Measurements from ENCODE around the gene ARAF.

The ARAF gene

GRCh38 chrX:47568656-47569295, 7.8 kb downstream of the ARAF start:
- no peak overlapping the region for H3K27ac ChIP-seq
- peaks cover 0 to 8% (median 4%) of the 10 kb centered on the region in 4 donors for H3K4me1 ChIP-seq
- H3K9me3 ChIP-seq: no peaks in the 10 kb centered on the region
- DNase-seq: no peak
- intact Hi-C loops (cut with DNase I; ENCODE audit: low total_unique reads): no loop called here
- no peak overlapping the region for H3K4me3 ChIP-seq
- H3K36me3 ChIP-seq: peaks cover 33 to 78% (median 60%) of the 10 kb centered on the region in 3 donors
- peak in 1 of 2 experiments; percentile 20 for TF ChIP-seq CTCF (IDR thresholded peaks at IDR 0.05)
- no peaks in the 10 kb centered on the region for H3K27me3 ChIP-seq

GRCh38 chrX:47570794-47571193, 9.8 kb downstream of the ARAF start:
- H3K27ac ChIP-seq: no peak overlapping the region
- intact Hi-C loops (cut with DNase I; ENCODE audit: low total_unique reads): no loop called here
- peaks cover 0 to 16% (median 13%) of the 10 kb centered on the region in 4 donors for H3K4me1 ChIP-seq
- no peaks in the 10 kb centered on the region for H3K27me3 ChIP-seq
- H3K36me3 ChIP-seq: peaks cover 24 to 59% (median 45%) of the 10 kb centered on the region in 3 donors
- no peak for DNase-seq
- no peaks in the 10 kb centered on the region for H3K9me3 ChIP-seq
- TF ChIP-seq CTCF (IDR thresholded peaks at IDR 0.05): no peak
- H3K4me3 ChIP-seq: no peak overlapping the region

DNA sequence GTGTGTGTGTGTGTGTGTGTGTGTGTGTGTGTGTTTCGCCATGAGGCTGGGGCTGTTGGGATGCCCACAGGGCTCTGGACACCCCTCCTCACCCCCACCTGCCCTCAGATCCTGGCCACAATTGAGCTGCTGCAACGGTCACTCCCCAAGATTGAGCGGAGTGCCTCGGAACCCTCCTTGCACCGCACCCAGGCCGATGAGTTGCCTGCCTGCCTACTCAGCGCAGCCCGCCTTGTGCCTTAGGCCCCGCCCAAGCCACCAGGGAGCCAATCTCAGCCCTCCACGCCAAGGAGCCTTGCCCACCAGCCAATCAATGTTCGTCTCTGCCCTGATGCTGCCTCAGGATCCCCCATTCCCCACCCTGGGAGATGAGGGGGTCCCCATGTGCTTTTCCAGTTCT, 10.2 kb downstream of the ARAF start:
- no peak for DNase-seq
- peaks cover 24 to 57% (median 44%) of the 10 kb centered on the region in 3 donors for H3K36me3 ChIP-seq
- no peak overlapping the region for H3K27ac ChIP-seq
- TF ChIP-seq CTCF (IDR thresholded peaks at IDR 0.05): no peak
- intact Hi-C loops (cut with DNase I; ENCODE audit: low total_unique reads): no loop called here
- H3K4me1 ChIP-seq: peaks cover 0 to 16% (median 13%) of the 10 kb centered on the region in 4 donors
- H3K4me3 ChIP-seq: no peak overlapping the region
- H3K27me3 ChIP-seq: no peaks in the 10 kb centered on the region
- no peaks in the 10 kb centered on the region for H3K9me3 ChIP-seq

GRCh38 chrX:47571896-47572295, 10.9 kb downstream of the ARAF start:
- H3K27ac ChIP-seq: no peak overlapping the region
- no peaks in the 10 kb centered on the region for H3K9me3 ChIP-seq
- peaks cover 21 to 50% (median 37%) of the 10 kb centered on the region in 3 donors for H3K36me3 ChIP-seq
- TF ChIP-seq CTCF (IDR thresholded peaks at IDR 0.05): no peak
- peaks cover 0 to 16% (median 13%) of the 10 kb centered on the region in 4 donors for H3K4me1 ChIP-seq
- H3K4me3 ChIP-seq: no peak overlapping the region
- intact Hi-C loops (cut with DNase I; ENCODE audit: low total_unique reads): no loop called here
- no peak for DNase-seq
- no peaks in the 10 kb centered on the region for H3K27me3 ChIP-seq

DNA sequence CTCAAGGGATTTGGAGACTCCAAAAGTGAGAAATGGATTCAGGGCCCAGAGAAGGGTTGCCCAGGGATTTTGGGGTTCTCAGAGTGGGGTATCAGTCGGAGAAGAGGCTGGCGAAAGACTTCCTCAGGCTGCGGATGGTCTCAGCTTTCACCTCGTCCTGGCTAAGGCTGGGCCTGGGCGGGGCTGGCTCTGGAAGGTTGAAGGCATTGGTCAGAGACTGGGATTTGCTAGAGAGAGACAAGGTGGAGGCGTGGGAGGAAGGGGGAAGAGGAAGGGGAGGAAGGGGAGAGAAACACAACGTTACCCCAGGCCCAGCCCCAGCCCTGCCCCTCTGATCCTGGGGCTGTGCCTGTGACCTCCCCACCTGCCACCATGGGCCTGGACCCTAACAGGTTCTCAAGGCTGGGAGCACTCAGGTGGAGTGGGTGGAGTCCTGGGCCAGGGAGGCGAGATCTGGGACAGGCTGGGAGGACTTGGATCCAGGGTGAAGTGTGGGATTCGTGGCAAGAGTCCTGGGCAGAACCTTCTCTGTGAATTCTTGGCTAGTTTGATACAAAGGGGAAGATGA, 11.9 kb downstream of the ARAF start:
- Histone ChIP-seq H3K27ac (peak overlapping the region; percentile 70 to 72), H3K4me3 (no peak overlapping the region), H3K27me3 (no peaks in the 10 kb centered on the region), H3K4me1 (peaks cover 0 to 21% (median 14%) of the 10 kb centered on the region in 4 donors), H3K9me3 (no peaks in the 10 kb centered on the region), H3K36me3 (peaks cover 12 to 40% (median 28%) of the 10 kb centered on the region in 3 donors)
- DNase-seq: no peak
- TF ChIP-seq CTCF (IDR thresholded peaks at IDR 0.05): no peak
- intact Hi-C loops (cut with DNase I; ENCODE audit: low total_unique reads): no loop called here

All from tibial artery (tissue), 4 donors.